ENCODE results near the gene ZNF516. TPM values are rescaled to one million over a fixed set of nuclear protein-coding genes. Genes with fewer than 3 reads are reported as not detected.
A peak's percentile ranks its signal among the peaks of the same experiment; 100 is the strongest.

The ZNF516 gene
- total and polyA plus RNA-seq, 9 donors = 13.5 to 110 (median 95.2) TPM

DNA sequence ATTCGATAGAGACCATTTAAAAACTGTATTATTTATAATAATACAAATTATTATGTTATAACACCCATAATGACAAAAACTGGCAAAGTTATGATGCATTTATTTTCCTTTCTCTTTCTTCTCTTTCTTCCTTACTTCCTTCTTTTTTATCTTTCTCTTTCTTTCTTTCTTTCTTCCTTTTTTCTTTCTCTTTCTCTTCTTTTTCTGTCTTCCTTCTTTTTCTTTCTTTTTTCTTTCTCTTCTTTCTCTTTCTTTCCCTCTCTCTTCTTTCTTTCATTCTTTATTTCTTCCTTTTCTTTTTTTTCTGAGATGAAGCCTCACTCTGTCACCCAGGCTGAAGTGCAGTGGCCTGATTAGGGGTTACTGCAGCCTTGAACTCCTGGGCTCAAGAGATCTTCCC lies 27.5 kb upstream of the ZNF516 start:
- Histone ChIP-seq H3K9me3 (no peaks in the 10 kb centered on the region), H3K4me3 (no peak overlapping the region), H3K4me1 (ENCODE audit: insufficient read depth) (peaks cover 6% of the 10 kb centered on the region), H3K27me3 (no peaks in the 10 kb centered on the region), H3K36me3 (no peaks in the 10 kb centered on the region), H3K27ac (peak overlapping the region; percentile 87 to 90)
- intact Hi-C loops (cut with DNase I) = no loop called here
- WGBS, 3 donors = 4 to 30% (median 11%) methylated on average over 1 of the region's 1 CpG
- no peak for TF ChIP-seq EP300 (IDR thresholded peaks at IDR 0.05)
- no peak for TF ChIP-seq POLR2A (IDR thresholded peaks at IDR 0.05)
- TF ChIP-seq, protein P1, sequence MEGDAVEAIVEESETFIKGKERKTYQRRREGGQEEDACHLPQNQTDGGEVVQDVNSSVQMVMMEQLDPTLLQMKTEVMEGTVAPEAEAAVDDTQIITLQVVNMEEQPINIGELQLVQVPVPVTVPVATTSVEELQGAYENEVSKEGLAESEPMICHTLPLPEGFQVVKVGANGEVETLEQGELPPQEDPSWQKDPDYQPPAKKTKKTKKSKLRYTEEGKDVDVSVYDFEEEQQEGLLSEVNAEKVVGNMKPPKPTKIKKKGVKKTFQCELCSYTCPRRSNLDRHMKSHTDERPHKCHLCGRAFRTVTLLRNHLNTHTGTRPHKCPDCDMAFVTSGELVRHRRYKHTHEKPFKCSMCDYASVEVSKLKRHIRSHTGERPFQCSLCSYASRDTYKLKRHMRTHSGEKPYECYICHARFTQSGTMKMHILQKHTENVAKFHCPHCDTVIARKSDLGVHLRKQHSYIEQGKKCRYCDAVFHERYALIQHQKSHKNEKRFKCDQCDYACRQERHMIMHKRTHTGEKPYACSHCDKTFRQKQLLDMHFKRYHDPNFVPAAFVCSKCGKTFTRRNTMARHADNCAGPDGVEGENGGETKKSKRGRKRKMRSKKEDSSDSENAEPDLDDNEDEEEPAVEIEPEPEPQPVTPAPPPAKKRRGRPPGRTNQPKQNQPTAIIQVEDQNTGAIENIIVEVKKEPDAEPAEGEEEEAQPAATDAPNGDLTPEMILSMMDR (IDR thresholded peaks at IDR 0.05) = no peak
- no peak for DNase-seq

DNA sequence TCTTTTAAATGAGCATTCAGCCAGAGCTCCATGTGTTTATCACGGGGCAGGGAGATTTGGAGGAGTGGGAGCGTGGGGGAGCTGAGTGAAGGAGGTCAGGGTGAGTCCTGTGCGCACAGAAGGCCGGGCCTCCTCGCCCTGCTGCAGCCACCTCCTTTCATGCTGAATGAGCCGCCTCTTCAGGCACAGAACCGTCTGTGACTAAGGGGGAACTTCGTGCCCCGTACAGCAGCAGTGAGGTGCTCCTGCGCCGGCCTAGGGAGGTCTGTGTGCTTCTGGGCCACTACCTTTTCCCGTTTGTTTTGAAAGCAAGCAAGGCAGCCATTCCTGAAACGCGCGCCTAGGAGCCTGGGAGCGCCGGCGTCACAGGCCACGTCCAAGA lies 27.1 kb upstream of the ZNF516 start:
- no peaks in the 10 kb centered on the region for H3K36me3 ChIP-seq
- 12 to 28% (median 13%) methylated on average over 19 of the region's 19 CpGs for WGBS, 3 donors
- peaks cover 6% of the 10 kb centered on the region for H3K4me1 ChIP-seq (ENCODE audit: insufficient read depth)
- H3K27ac ChIP-seq = peak overlapping the region; percentile 87 to 90
- intact Hi-C loops (cut with DNase I) = no loop called here
- DNase-seq = peak; percentile 65 to 77 (median 73)
- H3K4me3 ChIP-seq = no peak overlapping the region
- H3K27me3 ChIP-seq = no peaks in the 10 kb centered on the region
- TF ChIP-seq, protein P1 (IDR thresholded peaks at IDR 0.05) = no peak
- TF ChIP-seq EP300 (IDR thresholded peaks at IDR 0.05) (no peak), POLR2A (IDR thresholded peaks at IDR 0.05) (no peak)
- H3K9me3 ChIP-seq = no peaks in the 10 kb centered on the region

DNA sequence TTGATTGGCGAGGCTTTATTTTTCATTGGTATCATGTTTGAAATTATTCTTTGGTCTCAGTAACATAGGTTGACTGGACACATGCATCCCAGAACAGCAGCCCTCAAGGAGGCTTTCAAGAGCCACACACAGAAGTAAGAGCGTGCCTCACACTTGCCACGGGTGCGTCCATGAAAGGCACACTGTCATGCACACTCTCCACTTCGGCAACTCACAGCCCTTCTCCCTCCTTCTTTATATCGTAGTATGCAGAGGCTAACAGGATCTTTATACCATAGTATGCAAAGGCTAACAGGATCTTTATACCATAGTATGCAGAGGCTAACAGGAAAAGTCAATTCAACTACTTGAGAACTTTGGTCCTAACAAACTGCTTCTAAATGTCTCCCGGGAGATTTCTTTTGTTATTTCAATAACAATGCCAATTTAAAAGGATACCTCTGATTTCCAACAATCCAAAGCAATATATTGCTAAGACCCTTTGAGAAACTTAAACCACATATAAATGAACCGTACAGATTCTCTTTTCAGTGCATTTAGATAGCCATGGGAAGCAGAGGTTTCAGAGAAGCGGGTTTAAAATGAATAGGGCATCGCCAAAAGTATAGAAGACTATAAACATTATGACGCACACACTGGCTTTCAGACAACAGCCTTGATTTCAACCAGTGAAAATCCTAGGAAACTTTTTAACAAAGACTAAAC lies 26.5 kb upstream of the ZNF516 start:
- TF ChIP-seq POLR2A (IDR thresholded peaks at IDR 0.05) = no peak
- TF ChIP-seq EP300 (IDR thresholded peaks at IDR 0.05) = no peak
- TF ChIP-seq, protein P1 (IDR thresholded peaks at IDR 0.05) = no peak
- DNase-seq = no peak
- Histone ChIP-seq H3K36me3 (no peaks in the 10 kb centered on the region), H3K4me1 (ENCODE audit: insufficient read depth) (peaks cover 6% of the 10 kb centered on the region), H3K27ac (peak overlapping the region; percentile 87 to 90), H3K9me3 (no peaks in the 10 kb centered on the region), H3K4me3 (no peak overlapping the region), H3K27me3 (no peaks in the 10 kb centered on the region)
- 34 to 45% (median 36%) methylated on average over 11 of the region's 11 CpGs for WGBS, 3 donors
- intact Hi-C loops (cut with DNase I) = loop anchor here in 1 of 4 donors (2.0 kb wide), 1 partner anchor 27 kb away; the partner anchor contains the start of gene ZNF516

DNA sequence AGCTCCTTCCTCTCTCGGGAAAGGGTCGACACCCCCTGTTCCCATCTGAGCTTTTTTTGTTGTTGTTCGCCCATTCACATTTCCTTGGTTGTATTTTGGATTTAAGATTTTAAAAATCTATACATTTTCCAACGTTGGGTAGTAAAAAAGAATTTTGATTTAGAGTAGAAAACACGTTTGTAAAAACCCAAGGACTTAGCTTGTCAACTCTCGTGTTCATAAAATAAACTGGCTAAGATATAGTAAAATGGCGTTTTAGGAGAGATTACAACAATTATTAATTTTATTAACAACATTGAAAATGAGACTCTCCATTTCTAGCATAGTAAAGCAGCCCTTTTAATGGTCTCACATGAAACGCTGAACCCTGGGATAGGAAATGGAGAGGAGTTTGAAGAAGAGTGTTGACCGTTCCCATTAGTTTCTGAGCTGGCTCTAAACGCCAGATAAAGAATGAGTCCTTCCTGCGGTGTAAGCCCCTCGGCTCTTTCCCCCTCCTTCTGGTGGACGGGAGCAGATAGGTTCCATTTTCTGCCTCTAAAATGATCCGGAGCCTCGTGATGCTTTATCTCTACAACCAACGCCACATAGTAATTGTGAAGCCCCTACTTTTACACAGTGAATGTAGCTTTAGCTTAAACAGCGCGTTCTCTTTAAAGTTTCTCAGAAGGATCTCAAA lies 24.0 kb upstream of the ZNF516 start:
- Histone ChIP-seq H3K9me3 (no peaks in the 10 kb centered on the region), H3K27me3 (no peaks in the 10 kb centered on the region), H3K4me3 (peak overlapping the region; percentile 33), H3K4me1 (ENCODE audit: insufficient read depth) (peaks cover 6% of the 10 kb centered on the region), H3K27ac (peak overlapping the region; percentile 63 to 90), H3K36me3 (no peaks in the 10 kb centered on the region)
- peak in 2 of 5 donors; percentile 62 to 63 for DNase-seq
- intact Hi-C loops (cut with DNase I) = no loop called here
- WGBS, 3 donors = 7 to 18% (median 12%) methylated on average over 18 of the region's 18 CpGs
- TF ChIP-seq, protein P1 (IDR thresholded peaks at IDR 0.05) = peak in 1 of 3 donors; percentile 8
- TF ChIP-seq POLR2A (IDR thresholded peaks at IDR 0.05) (peak; percentile 60), EP300 (IDR thresholded peaks at IDR 0.05) (no peak)
